ENCODE data around the gene ART5. TPM values are rescaled to one million over a fixed set of nuclear protein-coding genes. Genes with fewer than 3 reads are reported as not detected.
"Not testable (repeated sequence)": the region's sequence is repeated elsewhere in the genome, so short reads cannot be mapped to it uniquely, and the experiment has no call there.

The ART5 gene
- total RNA-seq, 5 donors from 2014 or later (not counting 1 experiment from before 2014, with no cell fraction given), result not detected

GRCh38 chr11:3659595-3660515 lies 18.1 kb upstream of the ART5 start:
- Histone ChIP-seq H3K9me3 (no peaks in the 10 kb centered on the region), H3K4me3 (ENCODE audit: control insufficient read depth in 1 of 2, extremely low read depth in 1 of 2, low read length in 1 of 2) (no peak overlapping the region), H3K27ac (ENCODE audit: low read length) (no peak overlapping the region), H3K27me3 (replicated peaks in 1 of 2; ENCODE audit: control insufficient read depth in 2 of 2, extremely low read depth in 1 of 2, insufficient read depth in 2 of 2, low read length in 1 of 2) (peaks cover 0 to 24% of the 10 kb centered on the region in 2 experiments), H3K36me3 (ENCODE audit: control insufficient read depth in 2 of 2, extremely low read depth in 1 of 2, insufficient read depth in 1 of 2, low read length in 1 of 2) (peaks cover 0 to 3% of the 10 kb centered on the region in 2 donors), H3K4me1 (ENCODE audit: control insufficient read depth in 1 of 2, extremely low read depth in 1 of 2, insufficient read depth in 2 of 2, low read length in 2 of 2) (no peaks in the 10 kb centered on the region)
- peaks cover 9 to 12% of the 10 kb centered on the region in 2 donors for H3K27me3 Mint-ChIP-seq
- H3K9me3 Mint-ChIP-seq, result no peaks in the 10 kb centered on the region
- ATAC-seq (replicated peaks in 1 of 4), result no peak
- no peak overlapping the region for H3K27ac Mint-ChIP-seq
- no peak overlapping the region for H3K4me3 Mint-ChIP-seq
- no peak for DNase-seq
- POLR2A ChIA-PET, result no interaction called here
- peaks cover 5% of the 10 kb centered on the region for H3K36me3 Mint-ChIP-seq
- 92% methylated on average over 31 of the region's 33 CpGs for WGBS (ENCODE audit: insufficient coverage)
- no peaks in the 10 kb centered on the region for H3K4me1 Mint-ChIP-seq
- CTCF ChIA-PET, result no interaction called here

DNA sequence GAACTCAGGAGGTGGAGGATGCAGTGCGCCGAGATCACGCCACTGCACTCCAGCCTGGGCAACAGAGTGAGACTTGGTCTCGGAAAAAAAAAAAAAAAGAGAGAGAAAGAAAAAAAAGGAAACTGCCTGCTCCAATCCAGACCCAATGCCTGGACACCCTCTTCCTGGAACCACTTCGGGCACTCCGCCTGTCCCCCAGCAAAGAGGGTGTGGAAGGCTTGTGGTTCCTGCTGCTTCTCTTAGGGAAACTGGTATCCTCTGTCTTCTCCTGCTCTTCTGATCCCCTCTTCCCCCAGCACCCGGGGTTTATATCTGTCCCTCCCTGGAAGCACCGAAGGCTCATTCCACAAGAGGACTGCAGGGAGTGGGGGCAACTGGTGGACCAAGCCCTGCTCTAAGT lies 16.5 kb upstream of the ART5 start:
- ATAC-seq (replicated peaks in 1 of 4), result no peak
- H3K4me1 Mint-ChIP-seq, result no peaks in the 10 kb centered on the region
- no peak for DNase-seq
- Histone ChIP-seq H3K4me3 (ENCODE audit: control insufficient read depth in 1 of 2, extremely low read depth in 1 of 2, low read length in 1 of 2) (no peak overlapping the region), H3K36me3 (ENCODE audit: control insufficient read depth in 2 of 2, extremely low read depth in 1 of 2, insufficient read depth in 1 of 2, low read length in 1 of 2) (no peaks in the 10 kb centered on the region), H3K27ac (ENCODE audit: low read length) (no peak overlapping the region), H3K27me3 (replicated peaks in 1 of 2; ENCODE audit: control insufficient read depth in 2 of 2, extremely low read depth in 1 of 2, insufficient read depth in 2 of 2, low read length in 1 of 2) (peaks cover 0 to 26% of the 10 kb centered on the region in 2 experiments), H3K9me3 (no peaks in the 10 kb centered on the region), H3K4me1 (ENCODE audit: control insufficient read depth in 1 of 2, extremely low read depth in 1 of 2, insufficient read depth in 2 of 2, low read length in 2 of 2) (no peaks in the 10 kb centered on the region)
- no peak overlapping the region for H3K4me3 Mint-ChIP-seq
- no peaks in the 10 kb centered on the region for H3K36me3 Mint-ChIP-seq
- 89% methylated on average over 4 of the region's 8 CpGs for WGBS (ENCODE audit: insufficient coverage)
- no peak overlapping the region for H3K27ac Mint-ChIP-seq
- ChIA-PET POLR2A (no interaction called here), CTCF (no interaction called here)
- peaks cover 9 to 12% of the 10 kb centered on the region in 2 donors for H3K27me3 Mint-ChIP-seq
- no peaks in the 10 kb centered on the region for H3K9me3 Mint-ChIP-seq

DNA sequence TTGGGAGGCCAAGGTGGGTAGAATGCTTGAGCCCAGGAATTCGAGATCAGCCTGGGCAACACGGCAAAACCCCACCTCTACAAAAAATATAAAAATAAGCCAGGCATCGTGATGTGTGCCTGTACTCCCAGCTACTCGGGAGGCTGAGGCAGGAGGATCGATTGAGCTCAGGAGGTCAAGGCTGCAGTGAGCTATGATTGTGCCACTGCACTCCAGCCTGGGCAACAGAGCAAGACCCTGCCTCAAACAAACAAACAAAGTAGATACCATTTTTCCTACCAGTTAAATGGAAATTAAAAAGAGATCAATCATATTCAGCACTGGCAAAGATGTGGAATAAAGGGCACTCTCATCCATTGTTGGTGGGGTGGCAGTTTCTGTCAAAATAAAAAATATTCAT lies 15.5 kb upstream of the ART5 start:
- H3K4me1 Mint-ChIP-seq; DNase-seq; H3K9me3 ChIP-seq; H3K27ac ChIP-seq (ENCODE audit: low read length); H3K4me3 ChIP-seq (ENCODE audit: control insufficient read depth in 1 of 2, extremely low read depth in 1 of 2, low read length in 1 of 2); H3K36me3 Mint-ChIP-seq; H3K36me3 ChIP-seq (ENCODE audit: control insufficient read depth in 2 of 2, extremely low read depth in 1 of 2, insufficient read depth in 1 of 2, low read length in 1 of 2); CTCF ChIA-PET; H3K4me3 Mint-ChIP-seq; H3K4me1 ChIP-seq (ENCODE audit: control insufficient read depth in 1 of 2, extremely low read depth in 1 of 2, insufficient read depth in 2 of 2, low read length in 2 of 2); ATAC-seq (replicated peaks in 1 of 4); H3K27ac Mint-ChIP-seq; H3K9me3 Mint-ChIP-seq; POLR2A ChIA-PET: not testable (repeated sequence)
- 100% methylated on average over 3 of the region's 5 CpGs for WGBS (ENCODE audit: insufficient coverage)
- peaks cover 0 to 26% of the 10 kb centered on the region in 2 experiments for H3K27me3 ChIP-seq (replicated peaks in 1 of 2; ENCODE audit: control insufficient read depth in 2 of 2, extremely low read depth in 1 of 2, insufficient read depth in 2 of 2, low read length in 1 of 2)
- peaks cover 9 to 12% of the 10 kb centered on the region in 2 donors for H3K27me3 Mint-ChIP-seq

- CTCF ChIA-PET, result interaction anchor here in 1 of 2 donors (0.6 kb wide), 1 partner anchor 182 kb away, joined by 4 read pairs; no protein-coding TSS in a partner anchor
These were observed 13.8 kb upstream of the ART5 start for GRCh38 chr11:3655547-3655946.

DNA sequence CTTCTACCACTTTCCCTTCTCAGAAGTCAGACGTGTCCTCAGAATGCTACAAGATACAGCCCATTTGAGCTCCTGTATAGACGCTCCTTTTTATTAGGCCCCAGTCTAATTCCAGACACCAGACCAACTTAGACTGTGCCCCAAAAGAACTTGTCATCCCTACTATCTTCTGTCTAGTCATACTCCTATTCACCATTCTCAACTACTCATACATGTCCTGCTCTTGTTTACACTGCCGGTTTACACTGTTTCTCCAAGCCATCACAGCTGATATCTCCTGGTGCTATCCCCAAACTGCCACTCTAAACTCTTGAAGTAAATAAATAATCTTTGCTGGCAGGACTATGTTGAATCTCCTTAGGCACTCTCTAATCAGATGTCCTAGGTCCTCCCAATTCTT lies 10.7 kb upstream of the ART5 start:
- H3K36me3 Mint-ChIP-seq; DNase-seq; H3K4me1 Mint-ChIP-seq; H3K4me1 ChIP-seq (ENCODE audit: control insufficient read depth in 1 of 2, extremely low read depth in 1 of 2, insufficient read depth in 2 of 2, low read length in 2 of 2); ATAC-seq (replicated peaks in 1 of 4); POLR2A ChIA-PET; H3K36me3 ChIP-seq (ENCODE audit: control insufficient read depth in 2 of 2, extremely low read depth in 1 of 2, insufficient read depth in 1 of 2, low read length in 1 of 2); H3K4me3 Mint-ChIP-seq; H3K9me3 Mint-ChIP-seq; H3K27ac Mint-ChIP-seq; H3K4me3 ChIP-seq (ENCODE audit: control insufficient read depth in 1 of 2, extremely low read depth in 1 of 2, low read length in 1 of 2); CTCF ChIA-PET; H3K27ac ChIP-seq (ENCODE audit: low read length); H3K9me3 ChIP-seq: not testable (repeated sequence)
- no CpG with 5 or more reads among the region's 3 CpGs for WGBS (ENCODE audit: insufficient coverage)
- peaks cover 40 to 42% of the 10 kb centered on the region in 2 donors for H3K27me3 Mint-ChIP-seq
- peaks cover 0 to 19% of the 10 kb centered on the region in 2 experiments for H3K27me3 ChIP-seq (replicated peaks in 1 of 2; ENCODE audit: control insufficient read depth in 2 of 2, extremely low read depth in 1 of 2, insufficient read depth in 2 of 2, low read length in 1 of 2)

More at GRCh38 chr11:3655547-3655946, 13.8 kb upstream of the ART5 start:
- no peak overlapping the region for H3K4me3 Mint-ChIP-seq
- Histone ChIP-seq H3K9me3 (no peaks in the 10 kb centered on the region), H3K27me3 (replicated peaks in 1 of 2; ENCODE audit: control insufficient read depth in 2 of 2, extremely low read depth in 1 of 2, insufficient read depth in 2 of 2, low read length in 1 of 2) (peaks cover 0 to 26% of the 10 kb centered on the region in 2 experiments), H3K4me3 (ENCODE audit: control insufficient read depth in 1 of 2, extremely low read depth in 1 of 2, low read length in 1 of 2) (no peak overlapping the region), H3K36me3 (ENCODE audit: control insufficient read depth in 2 of 2, extremely low read depth in 1 of 2, insufficient read depth in 1 of 2, low read length in 1 of 2) (no peaks in the 10 kb centered on the region), H3K4me1 (ENCODE audit: control insufficient read depth in 1 of 2, extremely low read depth in 1 of 2, insufficient read depth in 2 of 2, low read length in 2 of 2) (no peaks in the 10 kb centered on the region), H3K27ac (ENCODE audit: low read length) (no peak overlapping the region)
- H3K36me3 Mint-ChIP-seq, result no peaks in the 10 kb centered on the region
- POLR2A ChIA-PET, result no interaction called here
- ATAC-seq (replicated peaks in 1 of 4), result no peak
- H3K27me3 Mint-ChIP-seq, result peaks cover 19 to 23% of the 10 kb centered on the region in 2 donors
- DNase-seq, result no peak
- no peaks in the 10 kb centered on the region for H3K9me3 Mint-ChIP-seq
- 93% methylated on average over 2 of the region's 3 CpGs for WGBS (ENCODE audit: insufficient coverage)
- no peaks in the 10 kb centered on the region for H3K4me1 Mint-ChIP-seq
- H3K27ac Mint-ChIP-seq, result no peak overlapping the region

- H3K9me3 Mint-ChIP-seq; H3K4me3 ChIP-seq (ENCODE audit: control insufficient read depth in 1 of 2, extremely low read depth in 1 of 2, low read length in 1 of 2); H3K36me3 ChIP-seq (ENCODE audit: control insufficient read depth in 2 of 2, extremely low read depth in 1 of 2, insufficient read depth in 1 of 2, low read length in 1 of 2); POLR2A ChIA-PET; H3K36me3 Mint-ChIP-seq; H3K4me3 Mint-ChIP-seq; H3K9me3 ChIP-seq; H3K27ac ChIP-seq (ENCODE audit: low read length); H3K4me1 Mint-ChIP-seq; ATAC-seq (replicated peaks in 1 of 4); H3K27ac Mint-ChIP-seq; DNase-seq; CTCF ChIA-PET; H3K4me1 ChIP-seq (ENCODE audit: control insufficient read depth in 1 of 2, extremely low read depth in 1 of 2, insufficient read depth in 2 of 2, low read length in 2 of 2): not testable (repeated sequence)
- H3K27me3 ChIP-seq (replicated peaks in 1 of 2; ENCODE audit: control insufficient read depth in 2 of 2, extremely low read depth in 1 of 2, insufficient read depth in 2 of 2, low read length in 1 of 2), result peaks cover 0 to 22% of the 10 kb centered on the region in 2 experiments
- 70% methylated on average over 8 of the region's 9 CpGs for WGBS (ENCODE audit: insufficient coverage)
- peaks cover 57 to 59% of the 10 kb centered on the region in 2 donors for H3K27me3 Mint-ChIP-seq
These were observed 7.6 kb upstream of the ART5 start for GRCh38 chr11:3649374-3649773.

All from T-cell (primary cell).